Raji (cell line): ENCODE results near the gene CDC5L.

ENCODE experiments used
- POLR2A ChIP-seq: IDR thresholded peaks from 2 replicates; pipeline ENCODE4 v1.6.1; 2011; ENCODE audit warnings: low read depth, low read length, control low read depth; ENCODE audit not compliant: insufficient read depth

The CDC5L gene

GRCh38 chr6:44452725-44453124, 65.2 kb downstream of the CDC5L start:
- no peak for TF ChIP-seq POLR2A

- TF ChIP-seq POLR2A, result no peak
Measured at GRCh38 chr6:44453146-44453545, 65.6 kb downstream of the CDC5L start.

DNA sequence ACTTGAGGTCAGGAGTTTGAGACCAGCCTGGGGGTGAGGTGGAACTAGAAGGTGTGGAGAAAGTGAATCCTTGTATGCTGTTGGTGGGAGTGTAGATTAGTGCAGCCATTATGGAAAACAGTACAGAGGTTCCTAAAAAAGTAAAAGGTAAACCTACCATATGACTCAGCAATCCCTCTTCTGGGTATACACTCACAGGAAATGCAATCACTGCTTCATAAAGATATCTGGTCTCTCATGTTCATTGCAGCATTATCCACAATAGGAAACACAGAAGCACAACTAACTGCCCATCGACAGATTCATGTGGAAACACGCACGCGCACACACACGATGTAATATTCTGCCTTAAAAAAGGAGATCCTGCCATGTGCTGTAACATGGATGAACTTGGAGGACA, 66.7 kb downstream of the CDC5L start:
- TF ChIP-seq POLR2A, result no peak

DNA sequence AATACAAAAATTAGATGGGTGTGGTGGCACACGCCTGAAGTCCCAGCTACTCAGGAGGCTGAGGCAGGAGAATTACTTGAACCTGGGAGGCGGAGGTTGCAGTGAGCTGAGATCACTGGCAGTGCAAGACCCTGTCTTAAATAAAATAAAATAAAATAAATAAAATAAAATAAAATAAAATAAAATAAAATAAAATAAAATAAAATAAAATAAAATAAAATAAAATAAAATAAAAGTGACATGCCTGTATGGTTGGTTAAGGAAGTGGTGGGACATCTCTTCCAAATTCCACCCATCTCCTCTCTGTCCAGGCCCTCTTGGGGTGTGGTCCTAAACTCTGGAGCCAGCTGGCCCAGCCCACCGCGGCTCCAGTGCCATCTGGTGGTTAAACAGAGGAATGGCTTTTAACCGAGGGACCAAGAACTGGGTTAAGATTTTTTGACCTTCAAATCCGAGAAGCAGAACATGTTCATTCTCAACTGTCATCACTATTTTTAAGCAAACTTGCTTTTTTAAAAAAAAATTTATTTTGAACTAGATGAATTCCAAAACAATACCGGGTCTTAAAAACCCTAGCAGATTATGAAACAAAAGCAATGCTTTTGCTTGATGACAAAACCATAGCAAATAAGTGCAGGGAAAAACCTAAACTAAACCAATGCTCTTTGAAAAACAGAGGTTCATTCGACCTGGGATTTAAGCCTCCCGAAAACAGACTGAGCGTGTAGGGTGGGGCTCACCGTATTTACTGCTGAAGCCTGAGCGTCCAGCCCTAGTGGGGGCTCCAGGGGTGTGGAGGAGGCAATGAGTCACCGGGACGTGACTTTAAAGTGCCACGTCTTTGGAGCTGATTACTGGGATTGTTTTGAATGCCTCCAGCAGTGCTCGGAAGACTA, 68.8 kb downstream of the CDC5L start:
- no peak for TF ChIP-seq POLR2A

- no peak for TF ChIP-seq POLR2A
Measured at GRCh38 chr6:44456966-44457292, 69.4 kb downstream of the CDC5L start.

DNA sequence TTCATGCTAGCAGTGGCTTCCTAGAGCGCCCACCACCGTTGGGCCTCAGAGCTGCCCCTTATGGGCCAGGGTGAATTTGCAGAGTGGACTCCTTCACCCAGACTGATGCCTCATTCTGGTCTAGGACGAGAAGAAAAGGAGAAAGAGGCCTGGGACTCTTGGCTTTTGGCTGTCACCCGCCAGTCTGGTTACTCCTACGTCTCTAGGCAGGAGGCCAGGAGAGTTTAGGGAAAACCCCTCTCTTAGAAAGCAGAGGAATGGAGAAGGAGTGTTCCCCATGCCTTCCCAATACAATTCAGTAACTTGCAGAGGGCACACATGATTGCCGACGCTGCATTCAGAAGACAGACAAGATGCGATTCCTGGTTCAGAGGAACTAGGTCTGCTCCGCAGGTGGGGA, 70.1 kb downstream of the CDC5L start:
- TF ChIP-seq POLR2A, result no peak

GRCh38 chr6:44458551-44458950, 71.0 kb downstream of the CDC5L start:
- no peak for TF ChIP-seq POLR2A

DNA sequence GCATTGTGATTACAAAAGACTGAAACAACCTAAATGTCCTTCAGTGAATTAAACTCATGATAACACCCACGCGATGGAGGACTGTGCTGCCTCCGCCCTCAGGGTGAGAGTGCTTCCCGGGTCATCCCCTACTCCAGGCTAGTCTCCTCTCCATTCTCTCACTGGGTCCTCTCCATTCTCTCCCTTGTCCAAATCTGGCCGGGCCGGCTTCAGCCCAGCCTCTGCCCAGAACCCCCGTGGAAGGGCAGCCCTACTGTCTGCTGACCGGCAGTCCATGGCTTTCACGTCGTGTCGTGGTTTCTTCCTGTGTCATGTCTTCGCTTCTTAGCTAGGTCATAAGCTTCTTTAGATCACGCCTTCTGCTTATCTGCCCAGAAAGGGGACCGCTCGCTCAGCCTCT, 74.8 kb downstream of the CDC5L start:
- no peak for TF ChIP-seq POLR2A

DNA sequence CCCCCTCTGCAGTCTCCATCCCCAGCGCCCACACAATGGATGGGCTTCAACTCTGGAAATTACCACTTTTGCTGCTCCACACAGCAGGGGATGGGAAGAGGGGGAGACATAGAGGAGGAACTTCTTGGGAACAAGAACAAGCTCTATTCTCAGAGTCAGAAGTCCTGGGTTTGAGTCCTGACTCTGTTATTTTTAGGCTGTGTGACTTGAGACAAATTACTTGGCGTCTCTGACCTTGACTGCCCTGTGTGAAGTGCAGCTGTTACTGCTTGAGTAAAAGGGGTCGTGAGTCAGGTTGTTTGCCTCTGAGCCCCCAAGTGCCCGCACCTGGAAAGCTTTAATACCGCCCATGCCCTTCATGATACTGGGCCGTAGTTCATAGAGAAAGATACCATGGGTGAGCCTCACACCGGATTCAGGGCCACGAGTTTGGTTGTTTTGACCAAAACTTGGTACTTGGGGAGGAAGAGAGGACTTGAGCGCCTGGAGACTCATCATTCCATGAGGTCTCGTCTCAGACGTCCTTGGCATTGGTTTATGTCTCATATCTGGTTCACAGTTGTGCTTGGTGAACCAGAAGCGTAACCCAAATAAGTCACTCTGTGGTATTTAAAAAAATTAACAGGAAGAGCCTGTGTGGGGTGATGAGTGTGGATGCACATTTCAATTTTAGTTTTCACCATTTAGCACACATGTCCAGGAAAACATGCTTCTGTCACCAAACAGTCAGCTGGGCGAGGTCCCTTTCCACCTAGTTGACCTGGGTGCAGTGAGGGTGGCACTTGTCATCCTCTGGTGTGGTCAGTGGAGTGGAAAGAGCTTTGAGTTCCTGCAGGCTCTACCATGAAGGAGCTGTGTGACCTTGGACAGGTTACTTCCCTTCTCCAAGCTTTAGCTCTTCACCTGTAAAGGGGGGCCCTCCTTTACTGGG, 75.6 kb downstream of the CDC5L start:
- TF ChIP-seq POLR2A, result no peak

- TF ChIP-seq POLR2A, result no peak
Measured at GRCh38 chr6:44463728-44464450, 76.4 kb downstream of the CDC5L start.

GRCh38 chr6:44464527-44465310, 77.2 kb downstream of the CDC5L start:
- no peak for TF ChIP-seq POLR2A

DNA sequence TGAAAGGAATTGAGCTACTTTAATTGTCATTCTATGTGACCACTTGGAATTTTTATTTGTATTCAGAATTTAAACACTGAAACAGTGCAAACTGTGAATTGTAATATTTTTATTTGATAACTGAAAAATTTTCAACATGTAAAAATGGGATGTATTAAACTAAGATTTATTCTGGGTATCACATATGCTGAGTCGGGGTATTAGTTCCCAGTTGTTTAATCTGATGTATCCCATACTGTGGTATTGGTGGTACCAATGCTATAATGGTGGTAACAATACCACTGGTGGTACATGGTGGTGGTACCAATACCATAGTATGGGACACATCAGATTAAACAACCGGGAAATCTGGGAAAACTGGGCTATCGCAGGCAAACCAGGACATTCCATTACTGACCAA, 79.4 kb downstream of the CDC5L start:
- TF ChIP-seq POLR2A, result no peak

DNA sequence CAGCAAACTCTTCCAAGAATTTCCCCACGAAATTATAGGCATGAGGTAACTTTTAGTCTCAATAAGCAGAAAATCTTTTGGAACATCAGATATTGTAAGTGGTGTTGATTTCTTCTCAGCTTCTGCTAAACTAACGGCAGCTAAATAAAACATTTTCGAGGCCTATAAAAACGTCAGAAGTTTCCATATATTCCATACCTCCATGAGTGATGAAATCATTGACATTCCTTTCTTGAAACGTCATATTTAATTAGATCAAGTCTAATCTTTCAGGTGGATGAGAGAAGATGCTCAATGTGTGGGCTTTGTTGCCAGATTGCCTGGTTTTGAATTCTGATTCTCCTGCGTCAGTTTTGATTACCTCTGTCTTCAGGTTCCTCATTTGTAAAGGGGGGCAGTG, 81.3 kb downstream of the CDC5L start:
- no peak for TF ChIP-seq POLR2A

DNA sequence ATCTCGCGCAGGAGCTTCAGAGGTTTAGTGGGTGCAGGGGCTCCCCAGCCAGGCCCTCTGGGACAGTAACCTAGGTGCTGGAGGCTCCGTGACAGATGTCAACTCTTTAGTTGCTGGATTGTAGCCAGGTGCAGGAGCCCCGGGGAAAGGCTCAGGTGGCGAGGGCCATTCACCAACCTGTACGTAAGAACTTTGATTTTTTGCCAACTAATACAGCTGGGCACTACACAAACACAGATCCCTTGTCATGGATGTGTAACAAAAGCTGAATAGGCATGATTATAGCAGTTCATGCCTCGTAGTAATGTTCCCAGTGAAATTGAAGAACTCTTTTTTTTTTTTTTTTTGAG, 82.6 kb downstream of the CDC5L start:
- no peak for TF ChIP-seq POLR2A

GRCh38 chr6:44470746-44471145, 83.2 kb downstream of the CDC5L start:
- TF ChIP-seq POLR2A, result no peak
